WTC11 (cell line): ENCODE measurements around the gene SPOP. TPM values are rescaled to one million over a fixed set of nuclear protein-coding genes. Genes with fewer than 3 reads are reported as not detected.

Source experiments
- ATAC-seq: fragments of 200-7000 bp; cut with Tn5 transposase; 2 replicates; pipeline ENCODE4 v1.10.0; 2021; ENCODE audit warnings: mild to moderate bottlenecking, moderate library complexity
- CTCF ChIA-PET: fragments of 300-600 bp; sonication (Branson Sonifier 250); formaldehyde crosslinking; loops from one replicate; lab custom pipeline; 2021; ENCODE audit warnings: antibody characterized with exemption; lab: Charles Lee
- POLR2A ChIA-PET: fragments of 350-600 bp; sonication (Branson Sonifier 250); formaldehyde crosslinking; loops from one replicate; lab custom pipeline; 2021; ENCODE audit warnings: antibody characterized with exemption; lab: Charles Lee
- DNase-seq: peaks from one replicate; pipeline ENCODE4 v3.0.0; 2021; ENCODE audit warnings: low spot score
- H3K27ac Mint-ChIP-seq: 2 replicates; pipeline ENCODE4 v1.8.0; 2021; ENCODE audit warnings: mixed read lengths
- H3K27me3 Mint-ChIP-seq: 2 replicates; pipeline ENCODE4 v1.8.0; 2021; ENCODE audit warnings: low read depth, mild to moderate bottlenecking, moderate library complexity, mixed read lengths
- H3K36me3 Mint-ChIP-seq: 2 replicates; pipeline ENCODE4 v1.8.0; 2021; ENCODE audit warnings: mixed read lengths
- H3K4me1 Mint-ChIP-seq: 2 replicates; pipeline ENCODE4 v1.8.0; 2022; ENCODE audit warnings: mixed read lengths
- H3K4me3 Mint-ChIP-seq: 2 replicates; pipeline ENCODE4 v1.8.0; 2021; ENCODE audit warnings: mild to moderate bottlenecking, moderate library complexity, mixed read lengths
- H3K9me3 Mint-ChIP-seq: 2 replicates; pipeline ENCODE4 v1.8.0; 2021; ENCODE audit warnings: mixed read lengths
- AR ChIP-seq: fragments of 250-450 bp; sonication (Bioruptor Pico); IDR thresholded peaks from 2 replicates; pipeline ENCODE4 v1.9.0; 2021; ENCODE audit warnings: mild to moderate bottlenecking
- CBFB ChIP-seq: sonication (generic); formaldehyde crosslinking; IDR thresholded peaks from 2 replicates; pipeline ENCODE4 v1.8.1; 2022; ENCODE audit warnings: mild to moderate bottlenecking, low read depth, missing genetic modification reagents
- ESRRA ChIP-seq: sonication (generic); formaldehyde crosslinking; IDR thresholded peaks from 2 replicates; pipeline ENCODE4 v1.8.1; 2022; ENCODE audit warnings: mild to moderate bottlenecking, missing genetic modification reagents, borderline replicate concordance
- FOXP4 ChIP-seq: sonication (generic); formaldehyde crosslinking; IDR thresholded peaks from 2 replicates; pipeline ENCODE4 v1.8.0; 2022; ENCODE audit warnings: mild to moderate bottlenecking, missing genetic modification reagents
- IRF2 ChIP-seq: sonication (generic); formaldehyde crosslinking; IDR thresholded peaks from 2 replicates; pipeline ENCODE4 v1.8.0; 2022; ENCODE audit warnings: low read depth, missing genetic modification reagents, borderline replicate concordance
- JUN ChIP-seq: sonication (generic); formaldehyde crosslinking; IDR thresholded peaks from 2 replicates; pipeline ENCODE4 v1.8.0; 2023; ENCODE audit warnings: mild to moderate bottlenecking, missing genetic modification reagents
- MXD4 ChIP-seq: fragments of 250-450 bp; sonication (Bioruptor Pico); IDR thresholded peaks from 2 replicates; pipeline ENCODE4 v1.8.0; 2021; ENCODE audit warnings: mild to moderate bottlenecking, moderate library complexity, borderline replicate concordance
- MYBL2 ChIP-seq: sonication (generic); formaldehyde crosslinking; IDR thresholded peaks from 2 replicates; pipeline ENCODE4 v1.8.1; 2023; ENCODE audit warnings: mild to moderate bottlenecking, moderate library complexity, missing genetic modification reagents
- NFE2L1 ChIP-seq: sonication (generic); formaldehyde crosslinking; IDR thresholded peaks from 2 replicates; pipeline ENCODE4 v1.8.1; 2023; ENCODE audit warnings: missing genetic modification reagents
- NR3C1 ChIP-seq: sonication (generic); formaldehyde crosslinking; conservative IDR thresholded peaks from 2 replicates; pipeline ENCODE4 v1.8.1; 2023; ENCODE audit warnings: low read depth, mild to moderate bottlenecking, missing genetic modification reagents
- PRRX2 ChIP-seq: fragments of 250-450 bp; sonication (Bioruptor Pico); IDR thresholded peaks from 2 replicates; pipeline ENCODE4 v1.8.0; 2021; ENCODE audit warnings: mild to moderate bottlenecking
- RELA ChIP-seq: sonication (generic); formaldehyde crosslinking; IDR thresholded peaks from 2 replicates; pipeline ENCODE4 v1.8.1; 2022; ENCODE audit warnings: missing genetic modification reagents, mild to moderate bottlenecking, borderline replicate concordance
- TP53 ChIP-seq: sonication (generic); formaldehyde crosslinking; IDR thresholded peaks from 2 replicates; pipeline ENCODE4 v1.8.1; 2023; ENCODE audit warnings: mild to moderate bottlenecking, missing genetic modification reagents
- total RNA-seq: library from RNA; stranded (reverse); gene quantifications from 3 replicates; pipeline ENCODE4 v1.2.3, GENCODE V29; 2021
- TF ChIP-seq, protein P1 (sequence below): sonication (generic); formaldehyde crosslinking; IDR thresholded peaks from 2 replicates; pipeline ENCODE4 v1.8.1; 2022; ENCODE audit warnings: mild to moderate bottlenecking, missing genetic modification reagents, moderate library complexity, borderline replicate concordance
- TF ChIP-seq, protein P2 (sequence below): sonication (generic); formaldehyde crosslinking; IDR thresholded peaks from 2 replicates; pipeline ENCODE4 v1.8.1; 2023; ENCODE audit warnings: mild to moderate bottlenecking, missing genetic modification reagents
- TF ChIP-seq, protein P3 (sequence below): fragments of 250-450 bp; sonication (Bioruptor Pico); IDR thresholded peaks from 2 replicates; pipeline ENCODE4 v1.9.0; 2021; ENCODE audit warnings: mild to moderate bottlenecking
- TF ChIP-seq, protein P4 (sequence below): fragments of 250-450 bp; sonication (Bioruptor Pico); conservative IDR thresholded peaks from 2 replicates; pipeline ENCODE4 v1.9.0; 2021; ENCODE audit warnings: mild to moderate bottlenecking
- TF ChIP-seq, protein P5 (sequence below): sonication (generic); formaldehyde crosslinking; IDR thresholded peaks from 2 replicates; pipeline ENCODE4 v1.8.1; 2022; ENCODE audit warnings: low read depth, missing genetic modification reagents, borderline replicate concordance
- TF ChIP-seq, protein P6 (sequence below): sonication (generic); formaldehyde crosslinking; IDR thresholded peaks from 2 replicates; pipeline ENCODE4 v1.8.1; 2022; ENCODE audit warnings: missing genetic modification reagents, borderline replicate concordance

Gene SPOP
- total RNA-seq, 1 experiment from 2014 or later = 19.2 TPM

GRCh38 chr17:49565948-49566491 is 111.9 kb downstream of the SPOP start:
- DNase-seq (no peak), ATAC-seq (no peak)
- no peaks in the 10 kb centered on the region for H3K36me3 Mint-ChIP-seq
- H3K27ac Mint-ChIP-seq = no peak overlapping the region
- H3K9me3 Mint-ChIP-seq = no peaks in the 10 kb centered on the region
- H3K4me1 Mint-ChIP-seq = peaks cover 17% of the 10 kb centered on the region
- H3K4me3 Mint-ChIP-seq = no peak overlapping the region
- TF ChIP-seq CBFB (CRISPR knock-in tag) (no peak), TP53 (no peak), JUN (CRISPR knock-in tag) (no peak), PRRX2 (CRISPR knock-in tag) (no peak), NR3C1 (no peak), MYBL2 (CRISPR knock-in tag) (no peak), AR (CRISPR knock-in tag) (no peak), RELA (CRISPR knock-in tag) (no peak)
- TF ChIP-seq, protein P1, sequence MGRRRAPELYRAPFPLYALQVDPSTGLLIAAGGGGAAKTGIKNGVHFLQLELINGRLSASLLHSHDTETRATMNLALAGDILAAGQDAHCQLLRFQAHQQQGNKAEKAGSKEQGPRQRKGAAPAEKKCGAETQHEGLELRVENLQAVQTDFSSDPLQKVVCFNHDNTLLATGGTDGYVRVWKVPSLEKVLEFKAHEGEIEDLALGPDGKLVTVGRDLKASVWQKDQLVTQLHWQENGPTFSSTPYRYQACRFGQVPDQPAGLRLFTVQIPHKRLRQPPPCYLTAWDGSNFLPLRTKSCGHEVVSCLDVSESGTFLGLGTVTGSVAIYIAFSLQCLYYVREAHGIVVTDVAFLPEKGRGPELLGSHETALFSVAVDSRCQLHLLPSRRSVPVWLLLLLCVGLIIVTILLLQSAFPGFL (CRISPR knock-in tag) = no peak
- TF ChIP-seq, protein P2, sequence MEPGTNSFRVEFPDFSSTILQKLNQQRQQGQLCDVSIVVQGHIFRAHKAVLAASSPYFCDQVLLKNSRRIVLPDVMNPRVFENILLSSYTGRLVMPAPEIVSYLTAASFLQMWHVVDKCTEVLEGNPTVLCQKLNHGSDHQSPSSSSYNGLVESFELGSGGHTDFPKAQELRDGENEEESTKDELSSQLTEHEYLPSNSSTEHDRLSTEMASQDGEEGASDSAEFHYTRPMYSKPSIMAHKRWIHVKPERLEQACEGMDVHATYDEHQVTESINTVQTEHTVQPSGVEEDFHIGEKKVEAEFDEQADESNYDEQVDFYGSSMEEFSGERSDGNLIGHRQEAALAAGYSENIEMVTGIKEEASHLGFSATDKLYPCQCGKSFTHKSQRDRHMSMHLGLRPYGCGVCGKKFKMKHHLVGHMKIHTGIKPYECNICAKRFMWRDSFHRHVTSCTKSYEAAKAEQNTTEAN (CRISPR knock-in tag) = no peak
- TF ChIP-seq, protein P3, sequence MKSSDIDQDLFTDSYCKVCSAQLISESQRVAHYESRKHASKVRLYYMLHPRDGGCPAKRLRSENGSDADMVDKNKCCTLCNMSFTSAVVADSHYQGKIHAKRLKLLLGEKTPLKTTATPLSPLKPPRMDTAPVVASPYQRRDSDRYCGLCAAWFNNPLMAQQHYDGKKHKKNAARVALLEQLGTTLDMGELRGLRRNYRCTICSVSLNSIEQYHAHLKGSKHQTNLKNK (CRISPR knock-in tag) = no peak
- TF ChIP-seq, protein P4, sequence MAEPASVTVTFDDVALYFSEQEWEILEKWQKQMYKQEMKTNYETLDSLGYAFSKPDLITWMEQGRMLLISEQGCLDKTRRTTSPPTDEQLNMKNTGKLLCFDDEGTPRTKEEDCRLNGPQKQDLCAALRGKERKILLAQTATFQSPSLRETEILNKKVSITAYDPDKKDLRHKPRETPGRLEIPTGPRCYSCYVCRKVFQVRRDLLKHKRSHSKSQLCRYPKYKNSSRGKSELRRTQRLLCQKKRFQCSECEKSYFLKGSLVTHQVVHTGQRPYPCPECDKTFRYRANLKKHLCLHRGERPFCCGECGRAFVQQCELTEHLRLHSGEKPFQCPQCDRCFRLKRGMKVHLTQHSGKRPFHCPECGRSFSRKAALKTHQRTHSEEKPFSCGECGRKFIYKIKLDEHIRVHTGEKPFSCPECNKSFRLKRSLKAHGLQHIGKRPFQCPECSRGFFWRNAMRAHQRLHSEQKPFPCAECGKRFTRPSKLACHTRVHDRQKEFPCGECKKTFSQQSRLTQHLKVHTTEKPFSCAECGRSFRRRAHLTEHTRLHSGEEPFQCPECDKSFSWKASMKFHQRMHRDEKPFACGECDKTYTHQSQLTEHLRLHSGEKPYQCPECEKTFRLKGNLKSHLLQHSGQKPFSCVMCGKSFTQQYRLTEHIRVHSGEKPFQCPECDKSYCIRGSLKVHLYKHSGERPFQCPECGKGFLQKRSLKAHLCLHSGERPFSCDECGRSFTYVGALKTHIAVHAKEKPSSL (CRISPR knock-in tag) = no peak
- peaks cover 7% of the 10 kb centered on the region for H3K27me3 Mint-ChIP-seq
- ChIA-PET CTCF (interaction anchor here (0.5 to 2.4 kb wide), 9 partner anchors 9 to 432 kb away, joined by 3 to 35 read pairs (median 5); partner anchors contain the start of genes NXPH3 and SLC35B1), POLR2A (no interaction called here)

DNA sequence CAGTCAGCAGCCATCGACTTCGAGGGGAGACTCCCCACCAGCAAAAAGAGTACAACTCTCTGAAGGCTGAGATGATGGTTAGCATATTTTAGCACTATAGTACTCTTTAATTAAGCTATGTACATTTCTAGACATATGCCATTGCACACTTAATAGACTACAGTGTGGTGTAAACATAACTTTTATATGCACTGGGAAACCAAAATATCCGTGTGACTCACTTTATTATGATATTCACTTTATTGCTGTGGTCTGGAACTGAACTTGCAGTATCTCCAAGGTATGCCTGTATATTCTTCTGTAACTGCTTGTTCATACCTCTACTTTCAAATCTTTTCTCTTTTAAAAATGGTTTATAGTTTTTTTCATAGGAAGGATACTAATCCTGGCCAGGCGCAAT is 113.3 kb downstream of the SPOP start:
- DNase-seq (no peak), ATAC-seq (no peak)
- ChIA-PET POLR2A (interaction anchor here (0.6 kb wide), 1 partner anchor 286 kb away, joined by 3 read pairs; no protein-coding TSS in a partner anchor), CTCF (interaction anchor here (0.7 to 2.4 kb wide), 3 partner anchors 8 to 69 kb away, joined by 5 to 35 read pairs (median 6); no protein-coding TSS in a partner anchor)
- peaks cover 11% of the 10 kb centered on the region for H3K4me1 Mint-ChIP-seq
- H3K4me3 Mint-ChIP-seq = no peak overlapping the region
- no peaks in the 10 kb centered on the region for H3K9me3 Mint-ChIP-seq
- no peaks in the 10 kb centered on the region; the same call in 1 of the 2 replicates for H3K27me3 Mint-ChIP-seq
- H3K27ac Mint-ChIP-seq = no peak overlapping the region
- no peaks in the 10 kb centered on the region for H3K36me3 Mint-ChIP-seq
- TF ChIP-seq ESRRA (CRISPR knock-in tag) (no peak), FOXP4 (no peak), NFE2L1 (CRISPR knock-in tag) (no peak), IRF2 (no peak), MXD4 (CRISPR knock-in tag) (no peak), TP53 (no peak)
- TF ChIP-seq, protein P5, sequence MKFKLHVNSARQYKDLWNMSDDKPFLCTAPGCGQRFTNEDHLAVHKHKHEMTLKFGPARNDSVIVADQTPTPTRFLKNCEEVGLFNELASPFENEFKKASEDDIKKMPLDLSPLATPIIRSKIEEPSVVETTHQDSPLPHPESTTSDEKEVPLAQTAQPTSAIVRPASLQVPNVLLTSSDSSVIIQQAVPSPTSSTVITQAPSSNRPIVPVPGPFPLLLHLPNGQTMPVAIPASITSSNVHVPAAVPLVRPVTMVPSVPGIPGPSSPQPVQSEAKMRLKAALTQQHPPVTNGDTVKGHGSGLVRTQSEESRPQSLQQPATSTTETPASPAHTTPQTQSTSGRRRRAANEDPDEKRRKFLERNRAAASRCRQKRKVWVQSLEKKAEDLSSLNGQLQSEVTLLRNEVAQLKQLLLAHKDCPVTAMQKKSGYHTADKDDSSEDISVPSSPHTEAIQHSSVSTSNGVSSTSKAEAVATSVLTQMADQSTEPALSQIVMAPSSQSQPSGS (CRISPR knock-in tag) = no peak
- TF ChIP-seq, protein P6, sequence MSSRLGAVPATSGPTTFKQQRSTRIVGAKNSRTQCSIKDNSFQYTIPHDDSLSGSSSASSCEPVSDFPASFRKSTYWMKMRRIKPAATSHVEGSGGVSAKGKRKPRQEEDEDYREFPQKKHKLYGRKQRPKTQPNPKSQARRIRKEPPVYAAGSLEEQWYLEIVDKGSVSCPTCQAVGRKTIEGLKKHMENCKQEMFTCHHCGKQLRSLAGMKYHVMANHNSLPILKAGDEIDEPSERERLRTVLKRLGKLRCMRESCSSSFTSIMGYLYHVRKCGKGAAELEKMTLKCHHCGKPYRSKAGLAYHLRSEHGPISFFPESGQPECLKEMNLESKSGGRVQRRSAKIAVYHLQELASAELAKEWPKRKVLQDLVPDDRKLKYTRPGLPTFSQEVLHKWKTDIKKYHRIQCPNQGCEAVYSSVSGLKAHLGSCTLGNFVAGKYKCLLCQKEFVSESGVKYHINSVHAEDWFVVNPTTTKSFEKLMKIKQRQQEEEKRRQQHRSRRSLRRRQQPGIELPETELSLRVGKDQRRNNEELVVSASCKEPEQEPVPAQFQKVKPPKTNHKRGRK (CRISPR knock-in tag) = no peak
